Chondrocyte (in vitro differentiated cells): ENCODE results near the gene C1orf50. TPM values are rescaled to one million over a fixed set of nuclear protein-coding genes. Genes with fewer than 3 reads are reported as not detected.

ENCODE experiments used
- DNase-seq: peaks from one replicate; pipeline ENCODE4 v3.0.0; 2021; ENCODE audit warnings: mixed read lengths, low spot score
- H3K27ac Mint-ChIP-seq: one replicate; pipeline ENCODE4 v1.8.0; 2021; ENCODE audit warnings: mild to moderate bottlenecking, moderate library complexity, mixed read lengths; ENCODE audit not compliant: unreplicated experiment
- H3K27me3 Mint-ChIP-seq: 2 replicates; pipeline ENCODE4 v1.8.0; 2021; ENCODE audit warnings: low read depth, mixed read lengths
- H3K36me3 Mint-ChIP-seq: 2 replicates; pipeline ENCODE4 v1.8.0; 2021; ENCODE audit warnings: low read depth, mixed read lengths
- H3K4me1 Mint-ChIP-seq: 2 replicates; pipeline ENCODE4 v1.8.0; 2021; ENCODE audit warnings: low read depth, mild to moderate bottlenecking, mixed read lengths
- H3K4me3 Mint-ChIP-seq: one replicate; pipeline ENCODE4 v1.8.0; 2021; ENCODE audit warnings: mild to moderate bottlenecking, moderate library complexity, mixed read lengths; ENCODE audit not compliant: unreplicated experiment
- H3K9me3 Mint-ChIP-seq: 2 replicates; pipeline ENCODE4 v1.8.0; 2021; ENCODE audit warnings: low read depth, mixed read lengths
- CTCF ChIP-seq: fragments of 200-600 bp; sonication (generic); IDR thresholded peaks from 2 replicates; pipeline ENCODE4 v1.5.0; 2021; ENCODE audit warnings: antibody characterized with exemption, mild to moderate bottlenecking, moderate library complexity
- total RNA-seq: library from RNA; stranded (reverse); gene quantifications from 3 replicates; pipeline ENCODE4 v1.2.1, GENCODE V29; 2021

C1orf50 gene
- total RNA-seq, 1 donor from 2014 or later, result 6.7 TPM

- peaks cover 14% of the 10 kb centered on the region for H3K4me1 Mint-ChIP-seq
- no peak for DNase-seq
- H3K27me3 Mint-ChIP-seq, result no peaks in the 10 kb centered on the region
- peaks cover 44% of the 10 kb centered on the region for H3K36me3 Mint-ChIP-seq
- no peaks in the 10 kb centered on the region for H3K9me3 Mint-ChIP-seq
- TF ChIP-seq CTCF, result peak; percentile 84
- H3K4me3 Mint-ChIP-seq, result no peak overlapping the region
- H3K27ac Mint-ChIP-seq, result peak overlapping the region; percentile 78
These were observed 9.8 kb upstream of the C1orf50 start for GRCh38 chr1:42756956-42757891.

DNA sequence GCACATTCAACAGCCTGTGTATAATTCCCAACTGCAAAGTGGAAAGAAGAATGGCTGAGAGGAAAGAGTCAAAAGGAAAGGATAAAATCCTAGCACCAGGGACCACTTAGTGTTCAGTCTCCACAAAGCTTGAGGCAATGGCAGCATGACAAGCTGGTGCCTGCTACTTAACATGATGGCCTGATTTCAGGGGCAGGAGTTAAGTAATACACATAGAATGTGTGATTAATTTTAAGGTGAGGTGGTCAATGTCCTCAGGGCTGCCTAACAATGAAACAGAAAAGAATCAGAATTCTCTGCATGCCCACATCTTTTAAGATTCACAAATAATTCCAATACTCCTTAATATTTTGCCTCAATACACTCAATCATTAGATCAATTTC lies 9.2 kb upstream of the C1orf50 start:
- H3K4me1 Mint-ChIP-seq, result peaks cover 18% of the 10 kb centered on the region
- H3K4me3 Mint-ChIP-seq, result no peak overlapping the region
- H3K27ac Mint-ChIP-seq, result no peak overlapping the region
- no peak for DNase-seq
- TF ChIP-seq CTCF, result no peak
- peaks cover 38% of the 10 kb centered on the region for H3K36me3 Mint-ChIP-seq
- H3K27me3 Mint-ChIP-seq, result no peaks in the 10 kb centered on the region
- no peaks in the 10 kb centered on the region for H3K9me3 Mint-ChIP-seq

DNA sequence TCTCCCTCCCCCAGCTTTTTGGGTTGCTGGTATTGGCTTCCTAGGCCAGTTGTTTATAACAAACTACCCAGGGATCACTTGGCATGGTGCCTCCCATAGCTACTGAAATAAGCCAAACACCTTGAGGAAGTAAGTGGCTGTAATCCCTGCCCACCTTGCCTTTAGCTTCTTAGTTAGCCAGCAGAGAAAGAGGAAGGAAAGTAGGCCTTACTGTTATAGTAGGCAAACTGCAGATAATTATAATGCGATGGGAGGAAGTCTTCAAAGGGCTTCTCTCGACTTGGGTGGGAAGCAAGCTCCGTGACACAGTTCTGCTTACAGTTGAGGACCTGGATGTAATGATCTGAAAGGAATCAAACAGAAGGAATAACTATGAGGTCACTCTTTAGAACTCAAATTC lies 8.4 kb upstream of the C1orf50 start:
- no peak overlapping the region for H3K4me3 Mint-ChIP-seq
- H3K27ac Mint-ChIP-seq, result no peak overlapping the region
- no peaks in the 10 kb centered on the region for H3K9me3 Mint-ChIP-seq
- no peaks in the 10 kb centered on the region for H3K27me3 Mint-ChIP-seq
- H3K36me3 Mint-ChIP-seq, result peaks cover 32% of the 10 kb centered on the region
- H3K4me1 Mint-ChIP-seq, result peaks cover 15% of the 10 kb centered on the region
- TF ChIP-seq CTCF, result no peak
- no peak for DNase-seq

DNA sequence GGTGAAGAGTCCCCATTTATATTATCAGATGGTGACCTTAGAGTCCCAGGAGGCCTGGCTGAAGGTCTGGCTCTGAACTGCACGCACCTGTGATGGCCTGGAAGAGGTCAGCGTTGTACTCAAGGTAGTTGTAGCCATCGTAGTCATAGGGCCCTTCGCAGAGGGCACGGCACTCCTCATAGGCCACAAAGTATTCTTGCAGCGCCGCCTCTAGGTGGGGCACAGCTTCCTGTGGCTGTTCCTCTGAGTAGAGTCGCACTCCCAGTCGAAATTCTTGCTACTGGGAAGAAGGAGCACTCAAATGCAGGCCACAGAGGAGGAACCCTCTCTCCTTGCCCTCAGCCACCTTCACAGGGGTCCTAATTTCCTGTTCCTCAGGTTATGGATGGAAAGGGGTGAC lies 7.9 kb upstream of the C1orf50 start:
- H3K36me3 Mint-ChIP-seq, result peaks cover 28% of the 10 kb centered on the region
- no peaks in the 10 kb centered on the region for H3K27me3 Mint-ChIP-seq
- H3K4me3 Mint-ChIP-seq, result no peak overlapping the region
- H3K4me1 Mint-ChIP-seq, result peaks cover 11% of the 10 kb centered on the region
- TF ChIP-seq CTCF, result peak; percentile 10
- H3K27ac Mint-ChIP-seq, result no peak overlapping the region
- no peaks in the 10 kb centered on the region for H3K9me3 Mint-ChIP-seq
- no peak for DNase-seq

DNA sequence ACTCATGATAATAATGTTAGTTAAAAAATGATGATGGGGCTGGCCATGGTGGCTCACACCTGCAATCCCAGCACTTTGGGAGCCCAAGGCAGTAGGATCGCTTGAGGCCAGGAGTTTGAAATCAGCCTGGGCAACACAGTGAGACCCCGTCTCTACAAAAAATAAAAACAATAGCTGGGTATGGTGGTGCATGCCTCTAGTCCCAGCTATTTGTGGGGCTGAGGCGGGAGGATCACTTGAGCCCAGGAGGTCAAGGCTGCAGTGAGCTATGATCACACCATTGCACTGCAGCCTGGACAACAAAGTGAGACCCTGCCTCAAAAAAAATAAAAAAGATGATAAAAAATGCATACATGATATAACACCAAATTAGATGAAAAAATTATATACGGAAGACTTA lies 5.5 kb upstream of the C1orf50 start:
- Mint-ChIP-seq H3K4me1 (peaks cover 10% of the 10 kb centered on the region), H3K27me3 (no peaks in the 10 kb centered on the region), H3K36me3 (peaks cover 14% of the 10 kb centered on the region), H3K9me3 (no peaks in the 10 kb centered on the region), H3K4me3 (no peak overlapping the region), H3K27ac (peak overlapping the region; percentile 49)
- DNase-seq, result no peak
- no peak for TF ChIP-seq CTCF
